Heart left ventricle (tissue), 16 donors: ENCODE results near the gene MCU. TPM values are rescaled to one million over a fixed set of nuclear protein-coding genes. Genes with fewer than 3 reads are reported as not detected.
A peak's percentile ranks its signal among the peaks of the same experiment; 100 is the strongest.

ENCODE experiments used
- ATAC-seq, 4 donors: fragments of 200-7000 bp; cut with Tn5 transposase; one replicate each; pipeline ENCODE4 v1.9.1; 2020 to 2022; ENCODE audit warnings: moderate library complexity in 4 of 4, mild to moderate bottlenecking in 3 of 4, moderate number of reproducible peaks in 1 of 4
- DNase-seq, 5 donors: peaks; one replicate each; pipeline ENCODE4 v3.0.0-alpha.2; 2020
- H3K27ac ChIP-seq, 12 donors: fragments of 200-600 bp; sonication (generic) in 4 of 12; one replicate each; pipeline versions ENCODE4 v1.5.0 to v1.8.0; 2016 to 2022; ENCODE audit warnings: mild to moderate bottlenecking in 2 of 12
- H3K27me3 ChIP-seq, 9 donors: fragments of 200-600 bp; sonication (generic) in 2 of 9; one replicate each; pipeline versions ENCODE4 v1.5.1 to v1.8.0; 2016 to 2022; ENCODE audit warnings: mild to moderate bottlenecking in 3 of 9
- H3K36me3 ChIP-seq, 9 donors: fragments of 200-600 bp; sonication (generic) in 2 of 9; one replicate each; pipeline versions ENCODE4 v1.5.0 to v1.8.0; 2018 to 2022; ENCODE audit warnings: mild to moderate bottlenecking in 2 of 9
- H3K4me1 ChIP-seq, 12 donors: fragments of 200-600 bp; sonication (generic) in 4 of 12; one replicate each; pipeline versions ENCODE4 v1.5.0 to v1.8.0; 2016 to 2022; ENCODE audit warnings: mild to moderate bottlenecking in 3 of 12
- H3K4me3 ChIP-seq, 12 donors: fragments of 200-600 bp; sonication (generic) in 4 of 12; one replicate each; pipeline versions ENCODE4 v1.5.0 to v1.8.0; 2017 to 2022; ENCODE audit warnings: mild to moderate bottlenecking in 9 of 12, moderate library complexity in 4 of 12
- H3K9me3 ChIP-seq, 12 donors: fragments of 200-600 bp; sonication (generic) in 4 of 12; one replicate each; pipeline versions ENCODE4 v1.5.0 to v1.8.0; 2016 to 2022; ENCODE audit warnings: mild to moderate bottlenecking in 1 of 12
- CTCF ChIP-seq, 12 donors: fragments of 200-600 bp; sonication (generic) in 4 of 12; IDR thresholded peaks; one replicate each; pipeline versions ENCODE4 v1.5.0 to v1.8.0; 2018 to 2022; ENCODE audit warnings: antibody characterized with exemption in 12 of 12, mild to moderate bottlenecking in 5 of 12
- POLR2A ChIP-seq, 2 donors: fragments of 450-650 bp; IDR thresholded peaks; one replicate each; pipeline ENCODE4 v1.6.1; 2017; ENCODE audit warnings: antibody characterized with exemption in 2 of 2, mild to moderate bottlenecking in 2 of 2, moderate library complexity in 2 of 2
- WGBS, 4 donors: extraction: QIAGEN DNeasy Blood & Tissue Kit in 2 of 4; methylation state at CpG; one replicate each; pipeline versions ENCODE4 v1.1.5 to v1.1.7; 2013 to 2018; 5-methylcytosine and 5-hydroxymethylcytosine counted together
- intact Hi-C, 10 donors: fragments of 100-400 bp; cut with DNase I; formaldehyde crosslinking; loops; one replicate each; pipeline versions ENCODE4 v1.11.1 to v1.14.2; 2022
- polyA plus RNA-seq, 2 donors: library from polyadenylated mRNA; stranded (reverse); fragments of 200-250 nt; gene quantifications; one replicate each; pipeline ENCODE4 v1.2.3, GENCODE V29; 2013
- total RNA-seq, 9 donors: library from RNA; depleted of rRNA in 2 of 9; stranded (reverse); fragments of >200 nt in 2 of 9; fragmentation: NEBNext Ultra II Directional in 3 of 9; extraction: Animal tissue kit (Norgen Biotek cat#: 25700) in 3 of 9; gene quantifications; one replicate each; pipeline versions ENCODE4 v1.1.0 to v1.2.4, GENCODE V29; 2016 to 2023
- donor health status: ischemic (EF 13 %, LVEDD 7.1; RV severe dilation, severe dysfunction).
- donor health status: healthy with polysubstance abuse.
- donor health status: DM: no; HTN: yes; CAD: no.
- donor health status: DM: no; HTN: no; CAD: no.
- donor health status: ischemic (EF 25% LVEDD 6.9; RV normal size, moderate dysfunction).
- donor health status: ischemic (EF 25% LVEDD 5.7; RV mildly dilated, moderate dysfunction).
- donor health status: healthy.
- donor health status: DM: yes; HTN: yes; CAD: no.
- donor health status: ischemic (EF 35%, LVEDD 5.7; RV mildly dilated, moderate dysfunction).
- donor health status: nonischemic (EF 11% LVEDD 7.7; RV severe dilation, severe dysfunction).
- donor health status: DM: yes; HTN: yes; CAD: no.
- donor health status: PGD.
- donor health status: ischemic (EF 29% LVEDD 5.4; RV normal size, mild dysfunction).
- donor health status: nonischemic (EF 23%, LVEDD 6.1; RV moderate dilation, normal function).

Gene MCU
- total and polyA plus RNA-seq, 11 donors: 11.4 to 16.9 (median 13.6) TPM

GRCh38 chr10:72814099-72814790 is 122.3 kb downstream of the MCU start:
- Histone ChIP-seq H3K4me1 (peaks cover 0 to 26% (median 10%) of the 10 kb centered on the region in 12 donors), H3K27ac (peak overlapping the region in 1 of 12 donors; percentile 8), H3K36me3 (no peaks in the 10 kb centered on the region), H3K4me3 (no peak overlapping the region), H3K9me3 (no peaks in the 10 kb centered on the region), H3K27me3 (no peaks in the 10 kb centered on the region)
- WGBS, 4 donors: 25 to 33% (median 30%) methylated on average over 2 of the region's 2 CpGs
- intact Hi-C loops: no loop called here
- DNase-seq (no peak), ATAC-seq (peak in 1 of 4 donors; percentile 58)
- TF ChIP-seq POLR2A (IDR thresholded peaks at IDR 0.05) (no peak), CTCF (IDR thresholded peaks at IDR 0.05) (no peak)

- ATAC-seq (no peak), DNase-seq (no peak)
- no peaks in the 10 kb centered on the region for H3K36me3 ChIP-seq
- no peak overlapping the region for H3K27ac ChIP-seq
- no peaks in the 10 kb centered on the region for H3K9me3 ChIP-seq
- peaks cover 0 to 26% (median 10%) of the 10 kb centered on the region in 12 donors for H3K4me1 ChIP-seq
- H3K27me3 ChIP-seq: no peaks in the 10 kb centered on the region
- no peak overlapping the region for H3K4me3 ChIP-seq
- WGBS, 4 donors: 72 to 88% (median 82%) methylated on average over 1 of the region's 1 CpG
- intact Hi-C loops: no loop called here
- TF ChIP-seq POLR2A (IDR thresholded peaks at IDR 0.05) (no peak), CTCF (IDR thresholded peaks at IDR 0.05) (no peak)
Observed at GRCh38 chr10:72816565-72816964, 124.6 kb downstream of the MCU start.

GRCh38 chr10:72818076-72818475 is 126.1 kb downstream of the MCU start:
- intact Hi-C loops: no loop called here
- ATAC-seq (no peak), DNase-seq (no peak)
- Histone ChIP-seq H3K27ac (no peak overlapping the region), H3K36me3 (no peaks in the 10 kb centered on the region), H3K4me3 (no peak overlapping the region), H3K9me3 (peaks cover 0 to 11% (median 0%) of the 10 kb centered on the region in 12 donors), H3K27me3 (no peaks in the 10 kb centered on the region), H3K4me1 (peaks cover 0 to 16% (median 9%) of the 10 kb centered on the region in 12 donors)
- TF ChIP-seq POLR2A (IDR thresholded peaks at IDR 0.05) (no peak), CTCF (IDR thresholded peaks at IDR 0.05) (no peak)
- WGBS, 4 donors: 73 to 88% (median 76%) methylated on average over 2 of the region's 2 CpGs

- ATAC-seq: no peak
- Histone ChIP-seq H3K9me3 (peaks cover 0 to 14% (median 0%) of the 10 kb centered on the region in 12 donors), H3K4me3 (no peak overlapping the region), H3K36me3 (no peaks in the 10 kb centered on the region), H3K4me1 (peaks cover 0 to 11% (median 6%) of the 10 kb centered on the region in 12 donors), H3K27me3 (no peaks in the 10 kb centered on the region), H3K27ac (no peak overlapping the region)
- no peak for DNase-seq
- 94 to 100% (median 97%) methylated on average over 1 of the region's 1 CpG for WGBS, 4 donors
- intact Hi-C loops: no loop called here
- TF ChIP-seq CTCF (IDR thresholded peaks at IDR 0.05): no peak
Observed at GRCh38 chr10:72819053-72819452, 127.1 kb downstream of the MCU start.
